ENCODE measurements around the gene PAN3. TPM values are rescaled to one million over a fixed set of nuclear protein-coding genes. Genes with fewer than 3 reads are reported as not detected.

Gene PAN3
- total RNA-seq, 1 experiment from 2014 or later: 48.5 TPM

GRCh38 chr13:28286263-28286662, 147.9 kb downstream of the PAN3 start:
- no CpG with 5 or more reads among the region's 1 CpG for WGBS (ENCODE audit: extremely low coverage, insufficient read length, low lambda C conversion rate)
- no peak overlapping the region for H2BK120ac ChIP-seq (ENCODE audit: low read depth, low read length, poor library complexity, severe bottlenecking)
- no peak overlapping the region for H2BK5ac ChIP-seq (ENCODE audit: insufficient read length, low read length)

More at GRCh38 chr13:28286263-28286662, 147.9 kb downstream of the PAN3 start:
- Histone ChIP-seq H3K4me2 (ENCODE audit: insufficient read depth, insufficient read length, low read length) (no peak overlapping the region), H3T11ph (ENCODE audit: low read length) (no peak overlapping the region), H3K27ac (ENCODE audit: insufficient read length, low read depth, low read length) (no peak overlapping the region), H3K79me2 (ENCODE audit: insufficient read depth, low read length) (no peaks in the 10 kb centered on the region), H2AFZ (ENCODE audit: low read length) (no peak overlapping the region), H3K4ac (ENCODE audit: low read depth, low read length) (no peak overlapping the region), H3K23me2 (ENCODE audit: insufficient read length, low read depth, low read length, poor library complexity, severe bottlenecking) (no peaks in the 10 kb centered on the region), H4K91ac (ENCODE audit: insufficient read length, low read depth, low read length) (no peak overlapping the region), H4K5ac (ENCODE audit: insufficient read length, low read depth, low read length) (no peak overlapping the region), H3K23ac (ENCODE audit: insufficient read length, low read depth, low read length) (no peak overlapping the region), H4K20me1 (ENCODE audit: control insufficient read depth, insufficient read depth, insufficient read length) (no peaks in the 10 kb centered on the region), H3K27me3 (ENCODE audit: insufficient read depth, low read length) (no peaks in the 10 kb centered on the region), H3K9me3 (ENCODE audit: control insufficient read depth, low read depth, low read length) (no peaks in the 10 kb centered on the region), H3K14ac (ENCODE audit: insufficient read depth, low read length) (no peak overlapping the region), H3K56ac (ENCODE audit: insufficient read length, low read depth, low read length) (no peak overlapping the region), H2BK15ac (ENCODE audit: low read depth, low read length) (no peak overlapping the region), H3K18ac (ENCODE audit: insufficient read length, low read depth, low read length) (no peak overlapping the region), H2AK5ac (ENCODE audit: insufficient read length, low read length) (no peak overlapping the region), H2BK20ac (ENCODE audit: low read depth, low read length, poor library complexity, severe bottlenecking) (no peak overlapping the region), H3K4me1 (ENCODE audit: insufficient read depth, low read length) (no peaks in the 10 kb centered on the region; the same call in 1 of the 2 replicates), H2BK12ac (ENCODE audit: insufficient read length, low read depth, low read length) (no peak overlapping the region), H3K9ac (ENCODE audit: extremely low read depth, insufficient read length, low read length) (no peak overlapping the region), H4K8ac (replicated peaks; ENCODE audit: insufficient read length, low read depth, low read length) (no peak overlapping the region), H3K79me1 (ENCODE audit: insufficient read depth, low read depth, low read length, poor library complexity, severe bottlenecking) (no peaks in the 10 kb centered on the region)
- no peaks in the 10 kb centered on the region for H3K9me3 Mint-ChIP-seq
- H3K4me1 Mint-ChIP-seq: peaks cover 17 to 19% of the 10 kb centered on the region in 2 experiments
- peak overlapping the region; percentile 6 to 54 (median 13); a peak in 3 of 7 replicates for H3K27ac Mint-ChIP-seq
- H3K4me3 Mint-ChIP-seq: no peak overlapping the region
- H3K36me3 Mint-ChIP-seq (ENCODE audit: insufficient read depth in 1 of 3, low read depth in 3 of 3): peaks cover 23 to 63% (median 57%) of the 10 kb centered on the region in 3 experiments
- no peaks in the 10 kb centered on the region for H3K27me3 Mint-ChIP-seq (ENCODE audit: low read depth)
- no peak for TF ChIP-seq CTCF (conservative IDR thresholded peaks at IDR 0.05)
- DNase-seq: no peak
